Mesenchymal stem cell (in vitro differentiated cells and primary cell): ENCODE measurements around the gene C17orf113.

Experiments
- DNase-seq: peaks from one replicate; pipeline ENCODE4 v3.0.0-alpha.2; 2013
- H2AFZ ChIP-seq: one replicate; pipeline ENCODE4 v1.6.1; 2013; ENCODE audit warnings: low read depth, mild to moderate bottlenecking, control low read depth, inconsistent platforms, low read length, moderate library complexity
- H2AK5ac ChIP-seq: 2 replicates; pipeline ENCODE4 v1.6.1; 2013; ENCODE audit warnings: low read length, moderate library complexity, mild to moderate bottlenecking, inconsistent platforms; ENCODE audit not compliant: severe bottlenecking
- H2BK120ac ChIP-seq: one replicate; pipeline ENCODE4 v1.6.1; 2013; ENCODE audit warnings: low read depth, mild to moderate bottlenecking, inconsistent platforms, low read length, moderate library complexity
- H2BK12ac ChIP-seq, 2 experiments: one replicate each; pipeline ENCODE4 v1.6.1; 2013; ENCODE audit warnings: inconsistent platforms in 2 of 2, low read length in 2 of 2, mild to moderate bottlenecking in 2 of 2, moderate library complexity in 2 of 2, control low read depth in 1 of 2
- H2BK15ac ChIP-seq: one replicate; pipeline ENCODE4 v1.6.1; 2013; ENCODE audit warnings: mild to moderate bottlenecking, low read depth, inconsistent platforms; ENCODE audit not compliant: poor library complexity, severe bottlenecking
- H2BK5ac ChIP-seq: 2 replicates; pipeline ENCODE4 v1.6.1; 2013; ENCODE audit warnings: low read depth, mild to moderate bottlenecking, low read length, control low read depth, inconsistent platforms; ENCODE audit not compliant: poor library complexity, severe bottlenecking
- H3K14ac ChIP-seq, 2 experiments: one replicate each; pipeline ENCODE4 v1.6.1; 2013; ENCODE audit warnings: inconsistent platforms in 2 of 2, low read length in 2 of 2, control low read depth in 1 of 2, mild to moderate bottlenecking in 1 of 2, moderate library complexity in 1 of 2
- H3K18ac ChIP-seq, 2 experiments: one replicate each; pipeline ENCODE4 v1.6.1; 2013; ENCODE audit warnings: inconsistent platforms in 2 of 2, low read length in 2 of 2, control low read depth in 1 of 2, low read depth in 1 of 2, mild to moderate bottlenecking in 1 of 2
- H3K23ac ChIP-seq, 2 experiments: one replicate each; pipeline ENCODE4 v1.6.1; 2013; ENCODE audit warnings: inconsistent platforms in 2 of 2, low read length in 2 of 2, mild to moderate bottlenecking in 2 of 2, moderate library complexity in 2 of 2, control low read depth in 1 of 2
- H3K27ac ChIP-seq: 2 replicates; pipeline ENCODE4 v1.5.1; 2013; ENCODE audit warnings: mild to moderate bottlenecking, moderate library complexity, low read length, control low read depth, inconsistent platforms; ENCODE audit not compliant: poor library complexity, severe bottlenecking
- H3K27me3 ChIP-seq, 2 experiments: 2 replicates each; pipeline versions ENCODE4 v1.6.1 to v1.7.0; 2013; ENCODE audit warnings: low read length in 2 of 2, mild to moderate bottlenecking in 2 of 2, moderate library complexity in 2 of 2, control low read depth in 1 of 2, inconsistent platforms in 1 of 2; ENCODE audit not compliant: control insufficient read depth in 1 of 2, insufficient read depth in 1 of 2
- H3K36me3 ChIP-seq, 2 experiments: 2 replicates each; pipeline versions ENCODE4 v1.6.1 to v1.7.0; 2013; ENCODE audit warnings: low read length in 2 of 2, control low read depth in 1 of 2, inconsistent platforms in 1 of 2, low read depth in 1 of 2, mild to moderate bottlenecking in 1 of 2; ENCODE audit not compliant: insufficient read depth in 2 of 2, control insufficient read depth in 1 of 2
- H3K4ac ChIP-seq, 2 experiments: one replicate each; pipeline ENCODE4 v1.6.1; 2013; ENCODE audit warnings: inconsistent platforms in 2 of 2, low read length in 2 of 2, mild to moderate bottlenecking in 2 of 2, moderate library complexity in 2 of 2, control low read depth in 1 of 2, low read depth in 1 of 2
- H3K4me1 ChIP-seq: 2 replicates; pipeline ENCODE4 v1.6.1; 2013; ENCODE audit warnings: low read depth, low read length, control low read depth; ENCODE audit not compliant: control insufficient read depth, insufficient read depth
- H3K4me2 ChIP-seq: 2 replicates; pipeline ENCODE4 v1.6.1; 2013; ENCODE audit warnings: low read length, mild to moderate bottlenecking, inconsistent platforms; ENCODE audit not compliant: poor library complexity, severe bottlenecking
- H3K4me3 ChIP-seq, 2 experiments: 2 replicates each; pipeline versions ENCODE4 v1.5.1 to v1.7.0; 2013; ENCODE audit warnings: low read length in 2 of 2, mild to moderate bottlenecking in 2 of 2, control low read depth in 1 of 2, low read depth in 1 of 2; ENCODE audit not compliant: insufficient read depth in 1 of 2
- H3K79me1 ChIP-seq: replicated peaks from 2 replicates; pipeline ENCODE4 v1.6.1; 2013; ENCODE audit warnings: mild to moderate bottlenecking, control low read depth, low read length, inconsistent platforms; ENCODE audit not compliant: poor library complexity, severe bottlenecking
- H3K9ac ChIP-seq: 2 replicates; pipeline ENCODE4 v1.7.0; 2013; ENCODE audit warnings: mild to moderate bottlenecking, low read length, moderate library complexity
- H3K9me3 ChIP-seq: 2 replicates; pipeline ENCODE4 v1.7.0; 2013; ENCODE audit warnings: mild to moderate bottlenecking, low read length; ENCODE audit not compliant: control insufficient read depth
- H4K8ac ChIP-seq: one replicate; pipeline ENCODE4 v1.6.1; 2013; ENCODE audit warnings: inconsistent platforms, mild to moderate bottlenecking, low read length, moderate library complexity
- H4K91ac ChIP-seq: one replicate; pipeline ENCODE4 v1.6.1; 2013; ENCODE audit warnings: mild to moderate bottlenecking, low read length, inconsistent platforms
- WGBS: methylation state at CpG from one replicate; pipeline ENCODE4 v1.1.7; 2013; ENCODE audit warnings: mixed read lengths; 5-methylcytosine and 5-hydroxymethylcytosine counted together

Gene C17orf113

GRCh38 chr17:42067371-42068091 lies 17.1 kb upstream of the C17orf113 start:
- no peak overlapping the region for H3K27ac ChIP-seq
- H3K4me3 ChIP-seq, result no peak overlapping the region
- DNase-seq, result peak; percentile 45
- no peak overlapping the region for H3K23ac ChIP-seq
- H3K4me2 ChIP-seq, result no peak overlapping the region
- peak overlapping the region in 1 of 2 experiments; percentile 27 for H3K14ac ChIP-seq
- H2AK5ac ChIP-seq, result no peak overlapping the region
- peaks cover 14% of the 10 kb centered on the region for H3K4me1 ChIP-seq
- H3K36me3 ChIP-seq, result no peaks in the 10 kb centered on the region
- no peak overlapping the region for H2BK120ac ChIP-seq
- H4K91ac ChIP-seq, result no peak overlapping the region
- H4K8ac ChIP-seq, result no peak overlapping the region
- peaks cover 34 to 75% of the 10 kb centered on the region in 2 experiments for H3K27me3 ChIP-seq
- H3K79me1 ChIP-seq, result no peaks in the 10 kb centered on the region
- H2BK15ac ChIP-seq, result no peak overlapping the region
- no peak overlapping the region for H3K9ac ChIP-seq
- no peaks in the 10 kb centered on the region for H3K9me3 ChIP-seq
- no peak overlapping the region for H2BK12ac ChIP-seq
- H3K18ac ChIP-seq, result no peak overlapping the region
- no peak overlapping the region for H2AFZ ChIP-seq
- 29% methylated on average over 11 of the region's 12 CpGs for WGBS
- H3K4ac ChIP-seq, result no peak overlapping the region
- H2BK5ac ChIP-seq, result no peak overlapping the region

- H3K18ac ChIP-seq, result no peak overlapping the region
- H3K36me3 ChIP-seq, result no peaks in the 10 kb centered on the region
- no peak overlapping the region for H3K9ac ChIP-seq
- peaks cover 7% of the 10 kb centered on the region for H3K4me1 ChIP-seq
- H2AK5ac ChIP-seq, result no peak overlapping the region
- no peak for DNase-seq
- H2BK120ac ChIP-seq, result no peak overlapping the region
- no peak overlapping the region for H3K4me2 ChIP-seq
- no peak overlapping the region for H3K23ac ChIP-seq
- no peak overlapping the region for H3K27ac ChIP-seq
- H3K4me3 ChIP-seq, result no peak overlapping the region
- peaks cover 13 to 64% of the 10 kb centered on the region in 2 experiments for H3K27me3 ChIP-seq
- H2AFZ ChIP-seq, result no peak overlapping the region
- no peak overlapping the region for H2BK15ac ChIP-seq
- H2BK5ac ChIP-seq, result no peak overlapping the region
- H2BK12ac ChIP-seq, result no peak overlapping the region
- no peak overlapping the region for H4K91ac ChIP-seq
- no peak overlapping the region for H4K8ac ChIP-seq
- no peaks in the 10 kb centered on the region for H3K79me1 ChIP-seq
- no peaks in the 10 kb centered on the region for H3K9me3 ChIP-seq
- WGBS, result 78% methylated on average over 2 of the region's 2 CpGs
- H3K14ac ChIP-seq, result no peak overlapping the region
- H3K4ac ChIP-seq, result no peak overlapping the region
These were observed 14.8 kb upstream of the C17orf113 start for GRCh38 chr17:42065201-42065600.

- H3K9ac ChIP-seq, result no peak overlapping the region
- peaks cover 7% of the 10 kb centered on the region for H3K4me1 ChIP-seq
- H3K4me3 ChIP-seq, result no peak overlapping the region
- peaks cover 5 to 65% of the 10 kb centered on the region in 2 experiments for H3K27me3 ChIP-seq
- H2BK15ac ChIP-seq, result no peak overlapping the region
- no peak overlapping the region for H4K91ac ChIP-seq
- WGBS, result 91% methylated on average over 14 of the region's 14 CpGs
- no peak overlapping the region for H2BK12ac ChIP-seq
- no peak for DNase-seq
- H3K27ac ChIP-seq, result no peak overlapping the region
- no peak overlapping the region for H3K23ac ChIP-seq
- H2BK5ac ChIP-seq, result no peak overlapping the region
- H3K18ac ChIP-seq, result no peak overlapping the region
- no peak overlapping the region for H2BK120ac ChIP-seq
- H2AFZ ChIP-seq, result no peak overlapping the region
- H3K9me3 ChIP-seq, result no peaks in the 10 kb centered on the region
- no peak overlapping the region for H3K4ac ChIP-seq
- no peaks in the 10 kb centered on the region for H3K79me1 ChIP-seq
- H3K14ac ChIP-seq, result no peak overlapping the region
- H4K8ac ChIP-seq, result no peak overlapping the region
- no peak overlapping the region for H2AK5ac ChIP-seq
- H3K36me3 ChIP-seq, result no peaks in the 10 kb centered on the region
- H3K4me2 ChIP-seq, result no peak overlapping the region
These were observed 12.3 kb upstream of the C17orf113 start for GRCh38 chr17:42062681-42063080.

GRCh38 chr17:42061646-42062487 lies 11.5 kb upstream of the C17orf113 start:
- H2BK12ac ChIP-seq, result no peak overlapping the region
- no peak overlapping the region for H3K9ac ChIP-seq
- no peaks in the 10 kb centered on the region for H3K9me3 ChIP-seq
- H2BK120ac ChIP-seq, result no peak overlapping the region
- no peak overlapping the region for H2BK15ac ChIP-seq
- no peak overlapping the region for H3K14ac ChIP-seq
- H4K91ac ChIP-seq, result no peak overlapping the region
- H2BK5ac ChIP-seq, result no peak overlapping the region
- H3K4me2 ChIP-seq, result no peak overlapping the region
- no peak overlapping the region for H2AK5ac ChIP-seq
- no peak for DNase-seq
- WGBS, result 57% methylated on average over 4 of the region's 5 CpGs
- no peaks in the 10 kb centered on the region for H3K79me1 ChIP-seq
- H3K36me3 ChIP-seq, result no peaks in the 10 kb centered on the region
- no peak overlapping the region for H3K27ac ChIP-seq
- H3K4ac ChIP-seq, result no peak overlapping the region
- H4K8ac ChIP-seq, result no peak overlapping the region
- no peak overlapping the region for H3K18ac ChIP-seq
- H3K4me3 ChIP-seq, result no peak overlapping the region
- H3K23ac ChIP-seq, result no peak overlapping the region
- peaks cover 7% of the 10 kb centered on the region for H3K4me1 ChIP-seq
- H3K27me3 ChIP-seq, result peaks cover 5 to 58% of the 10 kb centered on the region in 2 experiments
- H2AFZ ChIP-seq, result no peak overlapping the region
